22Rv1 (cell line): ENCODE data around the gene OCA2.

ENCODE experiments used
- ZFX ChIP-seq: fragments of 450-650 bp; IDR thresholded peaks from 2 replicates; pipeline ENCODE4 v1.6.1; 2017; ENCODE audit warnings: antibody characterized with exemption, borderline replicate concordance
- TF ChIP-seq, protein P1 (sequence below): fragments of 450-650 bp; IDR thresholded peaks from 2 replicates; pipeline ENCODE4 v1.5.1; 2017; ENCODE audit warnings: mild to moderate bottlenecking

DNA sequence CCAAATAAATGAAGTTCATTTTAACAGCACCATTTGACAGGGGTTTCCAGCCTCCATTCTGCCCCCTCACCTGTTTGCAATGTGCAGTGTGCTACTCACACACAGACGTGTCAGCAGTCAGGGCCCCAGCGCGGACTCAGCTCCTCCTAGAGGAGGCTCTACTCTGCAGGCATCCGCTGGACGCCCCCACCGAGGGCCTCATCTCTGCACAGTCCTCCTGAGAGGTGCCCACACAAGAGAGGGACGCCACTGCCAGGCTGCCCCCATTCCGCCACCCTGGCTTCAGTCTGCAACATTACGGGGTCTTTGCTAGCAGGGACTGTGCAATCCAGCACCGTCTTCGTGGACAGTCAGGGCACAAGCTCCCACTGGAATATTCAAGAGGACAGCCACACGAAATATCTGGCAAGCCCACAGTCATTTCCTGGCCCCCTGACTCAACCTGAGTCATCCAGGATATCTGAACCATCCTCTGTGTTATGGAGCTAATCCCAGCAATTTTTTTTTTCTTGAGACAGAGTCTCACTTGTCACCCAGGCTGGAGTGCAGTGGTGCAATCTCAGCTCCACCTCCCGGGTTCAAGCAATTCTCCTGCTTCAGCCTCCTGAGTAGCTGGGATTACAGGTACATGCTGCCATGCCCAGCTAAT lies 255.0 kb downstream of the OCA2 start:
- TF ChIP-seq, protein P1, sequence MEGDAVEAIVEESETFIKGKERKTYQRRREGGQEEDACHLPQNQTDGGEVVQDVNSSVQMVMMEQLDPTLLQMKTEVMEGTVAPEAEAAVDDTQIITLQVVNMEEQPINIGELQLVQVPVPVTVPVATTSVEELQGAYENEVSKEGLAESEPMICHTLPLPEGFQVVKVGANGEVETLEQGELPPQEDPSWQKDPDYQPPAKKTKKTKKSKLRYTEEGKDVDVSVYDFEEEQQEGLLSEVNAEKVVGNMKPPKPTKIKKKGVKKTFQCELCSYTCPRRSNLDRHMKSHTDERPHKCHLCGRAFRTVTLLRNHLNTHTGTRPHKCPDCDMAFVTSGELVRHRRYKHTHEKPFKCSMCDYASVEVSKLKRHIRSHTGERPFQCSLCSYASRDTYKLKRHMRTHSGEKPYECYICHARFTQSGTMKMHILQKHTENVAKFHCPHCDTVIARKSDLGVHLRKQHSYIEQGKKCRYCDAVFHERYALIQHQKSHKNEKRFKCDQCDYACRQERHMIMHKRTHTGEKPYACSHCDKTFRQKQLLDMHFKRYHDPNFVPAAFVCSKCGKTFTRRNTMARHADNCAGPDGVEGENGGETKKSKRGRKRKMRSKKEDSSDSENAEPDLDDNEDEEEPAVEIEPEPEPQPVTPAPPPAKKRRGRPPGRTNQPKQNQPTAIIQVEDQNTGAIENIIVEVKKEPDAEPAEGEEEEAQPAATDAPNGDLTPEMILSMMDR, result no peak
- TF ChIP-seq ZFX, result no peak
